H1 (cell line): ENCODE results near the gene UBE2I. TPM values are rescaled to one million over a fixed set of nuclear protein-coding genes. Genes with fewer than 3 reads are reported as not detected.
A peak's percentile ranks its signal among the peaks of the same experiment; 100 is the strongest.

Source experiments
- CTCF ChIA-PET: fragments of 300-600 bp; sonication (Branson Sonifier 250); formaldehyde crosslinking; loops from one replicate; lab custom pipeline; 2021; ENCODE audit not compliant: partially characterized antibody; lab: Charles Lee
- POLR2A ChIA-PET: fragments of 300-600 bp; sonication (Branson Sonifier 250); formaldehyde crosslinking; loops from one replicate; lab custom pipeline; 2021; ENCODE audit warnings: inconsistent platforms; ENCODE audit not compliant: partially characterized antibody; lab: Charles Lee
- DNase-seq, 2 experiments: peaks; one replicate each; pipeline versions ENCODE4 v3.0.0 to v3.0.0-alpha.2; 2010 to 2022; ENCODE audit warnings: low spot score in 2 of 2, low read depth in 1 of 2, mixed read lengths in 1 of 2
- FAIRE-seq: peaks from 2 replicates; lab custom pipeline; 2011; peaks lifted over from hg19 to GRCh38; lab: Jason Lieb, UNC
- H2AFZ ChIP-seq: 2 replicates; pipeline ENCODE4 v1.8.1; 2012; ENCODE audit warnings: low read length, inconsistent platforms
- H2AK5ac ChIP-seq: 2 replicates; pipeline ENCODE4 v1.6.1; 2013; ENCODE audit warnings: low read depth, low read length
- H2BK120ac ChIP-seq: replicated peaks from 2 replicates; pipeline ENCODE3; 2013; ENCODE audit warnings: low read depth, low read length, inconsistent platforms
- H2BK12ac ChIP-seq: 2 replicates; pipeline ENCODE4 v1.6.1; 2013; ENCODE audit warnings: low read depth, low read length
- H2BK15ac ChIP-seq: 2 replicates; pipeline ENCODE4 v1.6.1; 2013; ENCODE audit warnings: low read length
- H2BK20ac ChIP-seq: 2 replicates; pipeline ENCODE4 v1.6.1; 2013; ENCODE audit warnings: low read length
- H2BK5ac ChIP-seq: 2 replicates; pipeline ENCODE4 v1.6.1; 2013; ENCODE audit warnings: low read depth, low read length
- H3K14ac ChIP-seq: 2 replicates; pipeline ENCODE4 v1.6.1; 2013; ENCODE audit warnings: inconsistent platforms; ENCODE audit not compliant: insufficient read length
- H3K18ac ChIP-seq: 2 replicates; pipeline ENCODE4 v1.6.1; 2013; ENCODE audit warnings: low read length; ENCODE audit errors: extremely low read depth
- H3K23ac ChIP-seq: 2 replicates; pipeline ENCODE4 v1.6.1; 2013; ENCODE audit warnings: inconsistent platforms; ENCODE audit not compliant: insufficient read length
- H3K23me2 ChIP-seq: 2 replicates; pipeline ENCODE4 v1.6.1; 2013; ENCODE audit warnings: low read depth, low read length
- H3K27ac ChIP-seq: 2 replicates; pipeline ENCODE4 v1.6.1; 2011; ENCODE audit warnings: low read depth, low read length, inconsistent platforms
- H3K27me3 ChIP-seq, 4 experiments: replicated peaks in 1 of 4; 1 replicate in 1 of 4; 2 replicates in 3 of 4; pipeline versions ENCODE4 v1.6.1 to v1.8.1; 2011 to 2013; ENCODE audit warnings: low read length in 3 of 4, mild to moderate bottlenecking in 3 of 4, inconsistent platforms in 2 of 4, mixed read lengths in 2 of 4, moderate library complexity in 1 of 4; ENCODE audit not compliant: control insufficient read depth in 3 of 4, insufficient read depth in 3 of 4; ENCODE audit errors: extremely low read depth in 1 of 4
- H3K36me3 ChIP-seq, 4 experiments: 2 replicates each; pipeline versions ENCODE4 v1.6.1 to v1.8.1; 2011 to 2013; ENCODE audit warnings: mild to moderate bottlenecking in 4 of 4, low read length in 3 of 4, moderate library complexity in 2 of 4, control low read depth in 1 of 4, inconsistent platforms in 1 of 4; ENCODE audit not compliant: insufficient read depth in 4 of 4, control insufficient read depth in 2 of 4
- H3K4ac ChIP-seq: replicated peaks from 2 replicates; pipeline ENCODE3; 2013; ENCODE audit warnings: low read length, low read depth, mixed read lengths, inconsistent platforms; ENCODE audit not compliant: insufficient read length
- H3K4me1 ChIP-seq, 4 experiments: replicated peaks in 1 of 4; 1 replicate in 1 of 4; 2 replicates in 3 of 4; pipeline versions ENCODE4 v1.6.1 to v1.8.1; 2011 to 2013; ENCODE audit warnings: low read length in 3 of 4, inconsistent platforms in 2 of 4, mixed read lengths in 1 of 4; ENCODE audit not compliant: insufficient read depth in 4 of 4, control insufficient read depth in 3 of 4
- H3K4me2 ChIP-seq, 2 experiments: 2 replicates each; pipeline versions ENCODE4 v1.6.1 to v1.8.1; 2011 to 2013; ENCODE audit warnings: low read depth in 2 of 2, low read length in 2 of 2, control low read depth in 1 of 2, inconsistent platforms in 1 of 2, mild to moderate bottlenecking in 1 of 2; ENCODE audit not compliant: insufficient read depth in 1 of 2
- H3K4me3 ChIP-seq, 4 experiments: fragments of 200-600, 300-600 bp in 1 of 4; sonication (generic), shearing (Covaris generic), sonication (Bioruptor Twin) in 1 of 4; 2 replicates each; pipeline versions ENCODE4 v1.5.1 to v1.8.1; 2011 to 2016; ENCODE audit warnings: low read length in 4 of 4, low read depth in 3 of 4, control low read depth in 2 of 4, inconsistent platforms in 2 of 4, mild to moderate bottlenecking in 2 of 4, mixed read lengths in 1 of 4, moderate library complexity in 1 of 4; ENCODE audit not compliant: insufficient read depth in 2 of 4; ENCODE audit errors: extremely low read depth in 1 of 4
- H3K56ac ChIP-seq: replicated peaks from 2 replicates; pipeline ENCODE3; 2013; ENCODE audit warnings: low read depth, mild to moderate bottlenecking, mixed read lengths, low read length, inconsistent platforms; ENCODE audit not compliant: insufficient read length
- H3K79me1 ChIP-seq: 2 replicates; pipeline ENCODE4 v1.6.1; 2013; ENCODE audit warnings: low read depth, low read length, control low read depth
- H3K79me2 ChIP-seq, 2 experiments: 2 replicates each; pipeline versions ENCODE4 v1.6.1 to v1.8.1; 2012 to 2013; ENCODE audit warnings: low read length in 2 of 2, mild to moderate bottlenecking in 2 of 2, inconsistent platforms in 1 of 2; ENCODE audit not compliant: insufficient read depth in 2 of 2, control insufficient read depth in 1 of 2
- H3K9ac ChIP-seq, 4 experiments: replicated peaks in 1 of 4; 1 replicate in 1 of 4; 2 replicates in 3 of 4; pipeline versions ENCODE4 v1.6.1 to v1.8.1; 2011 to 2013; ENCODE audit warnings: low read depth in 3 of 4, low read length in 3 of 4, control low read depth in 2 of 4, mild to moderate bottlenecking in 2 of 4, moderate library complexity in 2 of 4, inconsistent platforms in 1 of 4; ENCODE audit errors: extremely low read depth in 1 of 4
- H3K9me3 ChIP-seq, 2 experiments: 2 replicates each; pipeline versions ENCODE4 v1.6.1 to v1.8.1; 2012 to 2013; ENCODE audit warnings: mild to moderate bottlenecking in 2 of 2, moderate library complexity in 2 of 2, control low read depth in 1 of 2, inconsistent platforms in 1 of 2, low read depth in 1 of 2, low read length in 1 of 2, mixed read lengths in 1 of 2; ENCODE audit not compliant: insufficient read depth in 2 of 2
- H4K20me1 ChIP-seq, 2 experiments: replicated peaks in 1 of 2; 2 replicates each; pipeline versions ENCODE3 to v1.8.1; 2011 to 2013; ENCODE audit warnings: inconsistent platforms in 2 of 2, low read length in 2 of 2, mild to moderate bottlenecking in 1 of 2; ENCODE audit not compliant: insufficient read depth in 2 of 2, control insufficient read depth in 1 of 2
- H4K5ac ChIP-seq: 2 replicates; pipeline ENCODE4 v1.6.1; 2013; ENCODE audit warnings: low read length, low read depth, mixed read lengths, inconsistent platforms; ENCODE audit not compliant: insufficient read length
- H4K8ac ChIP-seq: 2 replicates; pipeline ENCODE4 v1.8.0; 2013; ENCODE audit warnings: mild to moderate bottlenecking, moderate library complexity, low read length, inconsistent platforms; ENCODE audit not compliant: insufficient read depth; ENCODE audit errors: extremely low read depth
- H4K91ac ChIP-seq: replicated peaks from 2 replicates; pipeline ENCODE3; 2013; ENCODE audit warnings: low read length, mixed read lengths, inconsistent platforms; ENCODE audit not compliant: insufficient read length
- BACH1 ChIP-seq: IDR thresholded peaks from 2 replicates; pipeline ENCODE4 v1.6.1; 2012; ENCODE audit warnings: low read length, improper control_type of control experiment
- BCL11A ChIP-seq, 2 experiments: IDR thresholded peaks; one replicate each; pipeline ENCODE4 v1.6.1; 2011; ENCODE audit warnings: low read depth in 2 of 2, low read length in 2 of 2, mild to moderate bottlenecking in 2 of 2
- CHD1 ChIP-seq: IDR thresholded peaks from 2 replicates; pipeline ENCODE4 v1.6.1; 2012; ENCODE audit warnings: low read depth, low read length, improper control_type of control experiment
- CTBP2 ChIP-seq: IDR thresholded peaks from 2 replicates; pipeline ENCODE4 v1.7.0; 2011; ENCODE audit warnings: borderline replicate concordance, mild to moderate bottlenecking, moderate library complexity, mixed read lengths, low read length; ENCODE audit not compliant: insufficient read depth, insufficient read length
- JUN ChIP-seq: IDR thresholded peaks from 2 replicates; pipeline ENCODE4 v1.6.1; 2011; ENCODE audit warnings: low read depth, mild to moderate bottlenecking, improper control_type of control experiment, low read length
- MAFK ChIP-seq: IDR thresholded peaks from 2 replicates; pipeline ENCODE4 v1.6.1; 2012; ENCODE audit warnings: low read depth, mild to moderate bottlenecking, improper control_type of control experiment, low read length
- MAX ChIP-seq: IDR thresholded peaks from 2 replicates; pipeline ENCODE4 v1.6.1; 2012; ENCODE audit warnings: inconsistent platforms
- POU5F1 ChIP-seq: IDR thresholded peaks from 2 replicates; pipeline ENCODE4 v1.6.1; 2011; ENCODE audit warnings: low read depth, mild to moderate bottlenecking, low read length, moderate library complexity
- RAD21 ChIP-seq, 2 experiments: IDR thresholded peaks in 1 of 2; conservative IDR thresholded peaks in 1 of 2; 2 replicates each; pipeline ENCODE4 v1.6.1; 2011; ENCODE audit warnings: low read depth in 2 of 2, low read length in 2 of 2, improper control_type of control experiment in 1 of 2, inconsistent platforms in 1 of 2, mild to moderate bottlenecking in 1 of 2, moderate library complexity in 1 of 2
- RXRA ChIP-seq: IDR thresholded peaks from 2 replicates; pipeline ENCODE4 v1.6.1; 2011; ENCODE audit warnings: low read depth, mild to moderate bottlenecking, low read length, moderate library complexity; ENCODE audit not compliant: insufficient read depth
- SRF ChIP-seq: IDR thresholded peaks from 2 replicates; pipeline ENCODE4 v1.6.1; 2011; ENCODE audit warnings: mild to moderate bottlenecking, low read depth, low read length, moderate library complexity
- WGBS, 2 experiments: shearing (Covaris generic) in 1 of 2; methylation state at CpG; one replicate each; pipeline versions ENCODE4 v1.1.6 to v1.1.7; 2013 to 2015; ENCODE audit warnings: low lambda C conversion rate in 2 of 2, mixed read lengths in 2 of 2, inconsistent platforms in 1 of 2, low coverage in 1 of 2, missing lambda C conversion rate in 1 of 2; ENCODE audit not compliant: insufficient replicate concordance in 2 of 2, insufficient coverage in 1 of 2, insufficient read length in 1 of 2; ENCODE audit errors: extremely low coverage in 1 of 2, missing lambda C conversion rate in 1 of 2; 5-methylcytosine and 5-hydroxymethylcytosine counted together
- polyA plus RNA-seq, 7 experiments: library from polyadenylated mRNA; depleted of rRNA in 3 of 7; stranded (reverse) in 5 of 7; unstranded in 2 of 7; fragments of >200 nt in 5 of 7; fragments of 200-250 nt in 2 of 7; gene quantifications; 1 replicate in 5 of 7; 2 replicates in 1 of 7; 4 replicates in 1 of 7; pipeline versions ENCODE4 v1.2.1 to v1.2.3, GENCODE V29; 2011 to 2013; ENCODE audit warnings: missing spikeins in 2 of 7, mixed read lengths in 2 of 7
- total RNA-seq: library from RNA; stranded (reverse); fragmentation: NEBNext Ultra II Directional; extraction: Animal tissue kit (Norgen Biotek cat#: 25700); gene quantifications from 2 replicates; pipeline ENCODE4 v1.2.1, GENCODE V29; 2021

UBE2I gene
- total and polyA plus RNA-seq, 2 of the 8 experiments (the other 6 are each of a cell fraction or from before 2014, with no cell fraction given): 148 to 268 TPM

- H3K36me3 ChIP-seq: no peaks in the 10 kb centered on the region
- POLR2A ChIA-PET: interaction anchor here (1.0 to 1.5 kb wide), 3 partner anchors 12 to 38 kb away, joined by 3 to 4 read pairs (median 3); partner anchors contain the start of gene UBE2I
- H3K4ac ChIP-seq: no peak overlapping the region
- no peak overlapping the region; the same call in none of the 2 replicates for H3K18ac ChIP-seq
- H3K23me2 ChIP-seq: peaks cover 3% of the 10 kb centered on the region; the same call in 1 of the 2 replicates
- peak overlapping the region; percentile 80; the same call in 1 of the 2 replicates for H2BK12ac ChIP-seq
- no peaks in the 10 kb centered on the region for H3K9me3 ChIP-seq
- peak overlapping the region; percentile 65 for H4K91ac ChIP-seq
- no peak overlapping the region for H3K27ac ChIP-seq
- no peaks in the 10 kb centered on the region for H3K79me1 ChIP-seq
- H2AFZ ChIP-seq: no peak overlapping the region; the same call in 1 of the 2 replicates
- 83% methylated on average over 21 of the region's 21 CpGs; no CpG with 5 or more reads in 1 of the 2 experiments for WGBS, 2 experiments
- H4K8ac ChIP-seq: no peak overlapping the region; the same call in 1 of the 2 replicates
- H2BK120ac ChIP-seq: no peak overlapping the region
- no peaks in the 10 kb centered on the region for H3K79me2 ChIP-seq
- no peak overlapping the region for H2AK5ac ChIP-seq
- H3K4me2 ChIP-seq: peak overlapping the region in 1 of 2 experiments; percentile 21; a peak in 1 of 4 replicates
- peaks cover 0 to 11% (median 6%) of the 10 kb centered on the region in 4 experiments; a peak in 6 of 7 replicates for H3K4me1 ChIP-seq
- peak overlapping the region; percentile 72; the same call in 1 of the 2 replicates for H2BK15ac ChIP-seq
- no peak overlapping the region for H3K4me3 ChIP-seq
- no peak overlapping the region for H4K5ac ChIP-seq
- H3K27me3 ChIP-seq: 0 out of 7 replicates have a peak, but pooled peaks cover 0 to 2% (median 0%) of the 10 kb centered on the region in 4 experiments
- H3K14ac ChIP-seq: no peak overlapping the region
- H3K23ac ChIP-seq: no peak overlapping the region
- no peak for FAIRE-seq
- 0 out of 2 replicates have a peak overlapping the region, but pooled peaks have one; percentile 72 for H2BK20ac ChIP-seq
- CTCF ChIA-PET: interaction anchor here (0.5 to 2.0 kb wide), 3 partner anchors 9 to 977 kb away, joined by 3 to 6 read pairs (median 4); no protein-coding TSS in a partner anchor
- no peak overlapping the region for H3K9ac ChIP-seq
- peak overlapping the region; percentile 36 for H3K56ac ChIP-seq
- peaks cover 0 to 2% of the 10 kb centered on the region in 2 experiments for H4K20me1 ChIP-seq
- peak overlapping the region; percentile 81; the same call in 1 of the 2 replicates for H2BK5ac ChIP-seq
- no peak for DNase-seq
- TF ChIP-seq CTBP2 (no peak), SRF (no peak), RAD21 (IDR thresholded peaks at IDR 0.05 in 1 of 2, conservative IDR thresholded peaks at IDR 0.05 in 1 of 2; ENCODE audit: low read depth in 2 of 2, low read length in 2 of 2) (no peak), RXRA (no peak), MAFK (no peak), BACH1 (no peak), CHD1 (no peak), BCL11A (IDR thresholded peaks at IDR 0.05; ENCODE audit: low read depth in 2 of 2, low read length in 2 of 2) (no peak), POU5F1 (no peak), MAX (no peak), JUN (no peak)
Observed at GRCh38 chr16:1277617-1278282, 31.7 kb upstream of the UBE2I start.
